Spinal cord (tissue), 10 donors: Measurements from ENCODE around the gene TOMM7. TPM values are rescaled to one million over a fixed set of nuclear protein-coding genes. Genes with fewer than 3 reads are reported as not detected.

Experiments used
- DNase-seq, 6 donors: peaks; one replicate each; pipeline versions ENCODE4 v3.0.0 to v3.0.0-alpha.2; 2013 to 2015; ENCODE audit warnings: low spot score in 6 of 6, low read depth in 4 of 6
- H3K27ac ChIP-seq: one replicate; pipeline ENCODE4 v1.5.1; 2013; ENCODE audit warnings: low read depth, low read length, control low read depth
- H3K27me3 ChIP-seq: one replicate; pipeline ENCODE4 v1.6.1; 2013; ENCODE audit warnings: low read length; ENCODE audit not compliant: control insufficient read depth, insufficient read depth
- H3K36me3 ChIP-seq: one replicate; pipeline ENCODE4 v1.6.1; 2013; ENCODE audit warnings: low read length; ENCODE audit not compliant: control insufficient read depth, insufficient read depth
- H3K4me1 ChIP-seq: one replicate; pipeline ENCODE4 v1.6.1; 2013; ENCODE audit warnings: low read length; ENCODE audit not compliant: control insufficient read depth, insufficient read depth
- H3K4me3 ChIP-seq: one replicate; pipeline ENCODE4 v1.5.1; 2013; ENCODE audit warnings: low read depth, low read length, control low read depth
- H3K9me3 ChIP-seq: one replicate; pipeline ENCODE4 v1.6.1; 2013; ENCODE audit warnings: low read length; ENCODE audit not compliant: control insufficient read depth, insufficient read depth
- WGBS: methylation state at CpG from one replicate; pipeline ENCODE4 v1.1.5; 2013; ENCODE audit warnings: missing lambda C conversion rate; ENCODE audit not compliant: insufficient coverage; 5-methylcytosine and 5-hydroxymethylcytosine counted together
- polyA plus RNA-seq, 2 donors: library from polyadenylated mRNA; unstranded; fragments of 120-200 nt; gene quantifications; one replicate each; pipeline ENCODE4 v1.2.1, GENCODE V29; 2013; ENCODE audit not compliant: insufficient read length in 2 of 2
- total RNA-seq, 2 donors: library from RNA; depleted of rRNA in 1 of 2; stranded (reverse); fragments of 120-200 nt in 1 of 2; fragments of >200 nt in 1 of 2; gene quantifications; one replicate each; pipeline versions ENCODE4 v1.2.3 to v1.2.4, GENCODE V29; 2013 to 2014
- donor health status: healthy.

TOMM7 gene
- total and polyA plus RNA-seq, 4 donors = 110 to 539 (median 462) TPM

DNA sequence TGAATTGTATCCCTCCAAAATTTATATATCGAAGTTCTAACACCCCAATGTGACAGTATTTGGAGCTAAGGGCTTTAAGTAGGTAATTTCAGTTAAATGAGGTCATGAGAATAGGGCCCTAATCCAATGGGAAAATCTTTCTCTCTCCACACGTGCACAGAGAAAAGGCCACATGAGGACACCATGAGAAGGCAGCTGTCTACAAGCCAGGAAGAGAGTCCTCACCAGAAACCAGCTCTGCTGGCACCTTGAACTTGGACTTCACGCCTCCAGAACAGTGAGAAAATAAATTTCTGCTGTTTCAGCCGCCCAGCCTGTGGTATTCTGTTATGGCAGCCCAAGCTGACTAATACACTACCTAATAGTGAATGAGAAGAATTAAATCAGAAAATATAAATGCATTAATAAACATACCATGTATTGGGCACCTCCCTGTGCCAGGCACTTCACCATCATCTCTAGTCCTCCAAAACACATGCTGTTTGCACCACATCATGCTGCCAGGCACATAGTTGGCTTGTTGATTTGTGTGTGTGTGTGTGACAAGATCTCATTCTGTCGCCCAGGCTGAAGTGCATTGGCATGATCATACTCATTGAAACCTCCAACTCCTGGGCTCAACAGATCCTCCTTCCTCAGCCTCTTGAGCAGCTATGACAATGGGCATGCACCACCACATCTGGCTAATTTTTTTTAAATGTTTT lies 9.1 kb upstream of the TOMM7 start:
- Histone ChIP-seq H3K27me3 (no peaks in the 10 kb centered on the region), H3K27ac (no peak overlapping the region), H3K4me3 (no peak overlapping the region), H3K4me1 (no peaks in the 10 kb centered on the region), H3K9me3 (no peaks in the 10 kb centered on the region), H3K36me3 (no peaks in the 10 kb centered on the region)
- 57% methylated on average over 1 of the region's 5 CpGs for WGBS
- peak in 1 of 6 donors; percentile 77 for DNase-seq

GRCh38 chr7:22827563-22827962 lies 4.9 kb upstream of the TOMM7 start:
- no peaks in the 10 kb centered on the region for H3K36me3 ChIP-seq
- no peak overlapping the region for H3K27ac ChIP-seq
- H3K27me3 ChIP-seq = no peaks in the 10 kb centered on the region
- no peak for DNase-seq
- no peak overlapping the region for H3K4me3 ChIP-seq
- H3K4me1 ChIP-seq = no peaks in the 10 kb centered on the region
- no peaks in the 10 kb centered on the region for H3K9me3 ChIP-seq

GRCh38 chr7:22826593-22826992 lies 3.9 kb upstream of the TOMM7 start:
- Histone ChIP-seq H3K27me3 (no peaks in the 10 kb centered on the region), H3K36me3 (no peaks in the 10 kb centered on the region), H3K4me3 (no peak overlapping the region), H3K9me3 (no peaks in the 10 kb centered on the region), H3K27ac (no peak overlapping the region), H3K4me1 (peaks cover 4% of the 10 kb centered on the region)
- WGBS = no CpG with 5 or more reads among the region's 2 CpGs
- DNase-seq = no peak

- no CpG with 5 or more reads among the region's 2 CpGs for WGBS
Observed at GRCh38 chr7:22824760-22825159, 2.1 kb upstream of the TOMM7 start.

GRCh38 chr7:22823142-22823497 lies 471 bp upstream of the TOMM7 start:
- WGBS = 63% methylated on average over 2 of the region's 3 CpGs
- peak overlapping the region; percentile 73 for H3K27ac ChIP-seq

More at GRCh38 chr7:22824760-22825159, 2.1 kb upstream of the TOMM7 start:
- DNase-seq = no peak
- Histone ChIP-seq H3K4me3 (no peak overlapping the region), H3K36me3 (no peaks in the 10 kb centered on the region), H3K9me3 (no peaks in the 10 kb centered on the region), H3K27ac (no peak overlapping the region), H3K4me1 (peaks cover 12% of the 10 kb centered on the region), H3K27me3 (no peaks in the 10 kb centered on the region)

DNA sequence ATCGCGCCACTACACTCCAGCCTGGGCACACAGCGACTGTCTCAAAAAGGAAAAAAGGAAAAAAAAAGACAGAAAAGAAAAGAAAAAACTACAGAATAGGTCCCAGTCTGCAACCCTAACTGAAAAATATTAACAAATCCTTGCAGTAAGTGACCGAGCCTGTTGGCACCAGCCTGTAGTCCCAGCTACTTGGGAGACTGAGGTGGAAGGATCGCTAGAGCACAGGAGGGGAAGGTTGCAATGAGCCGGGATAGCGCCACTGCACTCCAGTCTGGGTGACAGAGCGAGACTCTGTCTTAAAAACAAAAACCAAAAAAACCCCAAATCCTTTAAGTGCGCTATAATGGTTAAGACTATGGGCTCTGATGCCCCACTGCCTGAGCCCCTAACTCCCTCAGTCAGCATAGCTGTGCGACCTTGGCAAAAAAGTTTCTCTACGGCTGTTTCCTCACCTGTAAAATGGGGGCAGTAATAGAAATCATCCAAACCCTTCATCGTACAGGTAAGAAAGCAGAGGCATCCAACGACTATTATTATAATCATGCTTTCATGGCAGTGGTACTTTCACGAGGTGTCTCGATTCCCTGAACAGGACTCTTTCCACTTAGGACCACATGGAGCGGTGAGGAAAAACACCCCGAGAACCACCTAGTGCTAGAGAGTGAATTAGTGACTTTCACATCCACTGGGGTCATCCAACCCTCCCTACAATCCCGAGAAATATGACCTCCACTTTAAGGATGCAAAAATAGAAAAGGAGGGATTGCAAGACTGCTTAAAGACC lies 755 bp downstream of the TOMM7 start:
- DNase-seq = peak in 1 of 6 donors; percentile 38
- WGBS = 61% methylated on average over 3 of the region's 18 CpGs
- H3K4me1 ChIP-seq = peaks cover 12% of the 10 kb centered on the region

More at GRCh38 chr7:22823142-22823497, 471 bp upstream of the TOMM7 start:
- Histone ChIP-seq H3K36me3 (no peaks in the 10 kb centered on the region), H3K9me3 (no peaks in the 10 kb centered on the region), H3K4me3 (peak overlapping the region; percentile 90), H3K4me1 (peaks cover 12% of the 10 kb centered on the region), H3K27me3 (no peaks in the 10 kb centered on the region)
- no peak for DNase-seq

DNA sequence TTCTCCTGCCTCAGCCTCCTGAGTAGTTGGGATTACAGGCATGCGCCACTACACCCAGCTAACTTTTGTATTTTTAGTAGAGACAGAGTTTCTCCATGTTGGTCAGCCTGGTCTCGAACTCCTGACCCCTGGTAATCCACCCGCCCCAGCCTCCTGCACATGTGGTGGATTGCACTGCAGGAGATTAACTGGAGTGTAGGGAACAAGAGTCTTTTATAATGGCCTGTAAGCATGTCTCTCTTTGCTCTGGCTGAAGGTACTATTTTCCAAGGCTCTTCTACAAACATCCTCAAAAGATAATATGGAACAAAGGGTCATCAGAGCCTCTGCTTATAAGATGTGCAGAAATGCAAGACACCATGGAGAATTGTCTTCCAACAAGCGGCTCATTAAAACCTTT lies 3.2 kb downstream of the TOMM7 start:
- peaks cover 5% of the 10 kb centered on the region for H3K36me3 ChIP-seq
- no peak for DNase-seq
- H3K4me1 ChIP-seq = peaks cover 12% of the 10 kb centered on the region
- no peaks in the 10 kb centered on the region for H3K9me3 ChIP-seq
- no peaks in the 10 kb centered on the region for H3K27me3 ChIP-seq
- no peak overlapping the region for H3K4me3 ChIP-seq
- no CpG with 5 or more reads among the region's 4 CpGs for WGBS
- no peak overlapping the region for H3K27ac ChIP-seq

More for the DNA sequence above, 755 bp downstream of the TOMM7 start:
- peak overlapping the region; percentile 74 for H3K27ac ChIP-seq
- H3K27me3 ChIP-seq = no peaks in the 10 kb centered on the region
- H3K4me3 ChIP-seq = peak overlapping the region; percentile 90
- no peaks in the 10 kb centered on the region for H3K9me3 ChIP-seq
- peaks cover 1% of the 10 kb centered on the region for H3K36me3 ChIP-seq

- Histone ChIP-seq H3K4me1 (no peaks in the 10 kb centered on the region), H3K36me3 (peaks cover 8% of the 10 kb centered on the region), H3K4me3 (no peak overlapping the region), H3K9me3 (no peaks in the 10 kb centered on the region), H3K27ac (no peak overlapping the region), H3K27me3 (no peaks in the 10 kb centered on the region)
- 100% methylated on average over 1 of the region's 10 CpGs for WGBS
- DNase-seq = no peak
Observed at GRCh38 chr7:22814261-22815208, 8.1 kb downstream of the TOMM7 start.

- H3K4me1 ChIP-seq = no peaks in the 10 kb centered on the region
- 40% methylated on average over 1 of the region's 3 CpGs for WGBS
- no peak overlapping the region for H3K27ac ChIP-seq
Observed at GRCh38 chr7:22812353-22812752, 10.3 kb downstream of the TOMM7 start.

More at GRCh38 chr7:22812353-22812752, 10.3 kb downstream of the TOMM7 start:
- no peaks in the 10 kb centered on the region for H3K27me3 ChIP-seq
- H3K4me3 ChIP-seq = no peak overlapping the region
- H3K9me3 ChIP-seq = no peaks in the 10 kb centered on the region
- H3K36me3 ChIP-seq = peaks cover 8% of the 10 kb centered on the region
- DNase-seq = no peak
